Astrocyte of the cerebellum (primary cell): ENCODE data around the gene CPEB4.

ENCODE experiments used
- DNase-seq: peaks from one replicate; pipeline ENCODE4 v3.0.0-alpha.2; 2011; ENCODE audit warnings: low read depth
- H3K4me3 ChIP-seq: 2 replicates; pipeline ENCODE4 v1.5.1; 2011; ENCODE audit warnings: mild to moderate bottlenecking, low read depth, low read length, moderate library complexity
- in situ Hi-C: cut with HindIII; loops from 2 replicates; pipeline ENCODE4 v1.10.0; 2017; ENCODE audit warnings: low sequenced_read_pairs
- TF ChIP-seq, protein P1 (sequence below): IDR thresholded peaks from 2 replicates; pipeline ENCODE4 v1.5.1; 2012; ENCODE audit warnings: low read length, low read depth, moderate library complexity, mild to moderate bottlenecking; ENCODE audit errors: missing control alignments

Gene CPEB4

DNA sequence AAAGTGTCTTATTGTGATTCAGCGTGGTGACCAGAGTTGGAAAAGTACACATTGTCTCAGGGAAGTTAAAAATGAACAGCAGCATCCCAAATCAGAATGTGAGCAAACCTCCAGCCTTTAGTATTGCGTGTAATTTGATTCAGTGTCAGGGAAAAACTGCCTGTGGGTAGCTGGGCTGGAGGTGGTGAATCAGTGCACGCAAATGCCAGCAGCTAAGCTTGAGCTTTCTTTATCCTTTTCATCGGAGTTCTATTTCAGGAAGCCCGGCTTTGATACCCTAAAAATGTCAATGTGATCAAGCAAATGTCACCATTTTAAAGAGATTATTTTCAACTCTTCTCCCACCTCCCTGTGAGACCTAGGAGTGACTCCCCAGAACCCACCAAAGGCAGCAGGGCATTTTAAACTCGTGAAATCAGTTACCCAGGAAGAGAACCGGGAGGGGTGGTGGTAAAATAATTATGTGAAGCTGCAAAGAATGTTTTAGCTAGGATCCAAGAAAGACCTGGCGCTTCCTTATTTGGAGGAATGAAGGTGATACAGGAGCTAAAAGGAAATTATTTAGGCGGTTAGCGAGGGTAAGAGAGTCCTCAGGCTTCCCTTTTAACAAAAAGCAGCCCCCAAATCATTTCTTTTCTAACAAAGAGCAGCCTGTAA, 75.2 kb downstream of the CPEB4 start:
- in situ Hi-C loops = no loop called here
- H3K4me3 ChIP-seq = peak overlapping the region; percentile 23
- DNase-seq = peak; percentile 35
- TF ChIP-seq, protein P1, sequence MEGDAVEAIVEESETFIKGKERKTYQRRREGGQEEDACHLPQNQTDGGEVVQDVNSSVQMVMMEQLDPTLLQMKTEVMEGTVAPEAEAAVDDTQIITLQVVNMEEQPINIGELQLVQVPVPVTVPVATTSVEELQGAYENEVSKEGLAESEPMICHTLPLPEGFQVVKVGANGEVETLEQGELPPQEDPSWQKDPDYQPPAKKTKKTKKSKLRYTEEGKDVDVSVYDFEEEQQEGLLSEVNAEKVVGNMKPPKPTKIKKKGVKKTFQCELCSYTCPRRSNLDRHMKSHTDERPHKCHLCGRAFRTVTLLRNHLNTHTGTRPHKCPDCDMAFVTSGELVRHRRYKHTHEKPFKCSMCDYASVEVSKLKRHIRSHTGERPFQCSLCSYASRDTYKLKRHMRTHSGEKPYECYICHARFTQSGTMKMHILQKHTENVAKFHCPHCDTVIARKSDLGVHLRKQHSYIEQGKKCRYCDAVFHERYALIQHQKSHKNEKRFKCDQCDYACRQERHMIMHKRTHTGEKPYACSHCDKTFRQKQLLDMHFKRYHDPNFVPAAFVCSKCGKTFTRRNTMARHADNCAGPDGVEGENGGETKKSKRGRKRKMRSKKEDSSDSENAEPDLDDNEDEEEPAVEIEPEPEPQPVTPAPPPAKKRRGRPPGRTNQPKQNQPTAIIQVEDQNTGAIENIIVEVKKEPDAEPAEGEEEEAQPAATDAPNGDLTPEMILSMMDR = no peak

DNA sequence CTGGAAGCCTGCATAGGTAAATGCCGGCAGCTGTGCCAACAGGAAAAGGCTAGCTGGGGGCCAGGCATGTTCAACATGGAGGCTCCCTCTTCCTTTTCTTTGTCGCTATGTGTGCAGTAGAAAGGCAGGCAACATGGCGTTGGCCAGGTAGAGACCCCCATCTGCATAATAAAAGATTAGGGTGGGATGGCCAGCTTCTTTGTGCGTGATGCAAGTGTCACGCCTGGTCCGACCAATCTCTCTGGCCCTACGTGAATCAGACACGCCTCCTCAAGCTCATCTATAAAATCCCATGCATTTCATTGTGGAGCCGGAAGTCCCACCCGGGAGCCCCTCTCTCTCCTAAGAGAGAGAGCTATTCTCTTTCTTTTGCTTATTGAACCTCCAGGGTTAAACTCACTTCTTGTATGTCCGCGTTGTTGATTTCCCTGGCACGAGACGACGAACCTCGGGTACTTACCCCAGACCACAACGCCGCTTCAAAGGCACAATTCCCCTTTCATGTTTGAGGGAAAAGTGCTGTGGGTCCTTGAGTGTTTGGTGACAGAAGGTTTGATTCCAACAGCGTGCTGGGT, 75.8 kb downstream of the CPEB4 start:
- no peak for DNase-seq
- in situ Hi-C loops = no loop called here
- H3K4me3 ChIP-seq = peak overlapping the region; percentile 23
- TF ChIP-seq, protein P1 = no peak

DNA sequence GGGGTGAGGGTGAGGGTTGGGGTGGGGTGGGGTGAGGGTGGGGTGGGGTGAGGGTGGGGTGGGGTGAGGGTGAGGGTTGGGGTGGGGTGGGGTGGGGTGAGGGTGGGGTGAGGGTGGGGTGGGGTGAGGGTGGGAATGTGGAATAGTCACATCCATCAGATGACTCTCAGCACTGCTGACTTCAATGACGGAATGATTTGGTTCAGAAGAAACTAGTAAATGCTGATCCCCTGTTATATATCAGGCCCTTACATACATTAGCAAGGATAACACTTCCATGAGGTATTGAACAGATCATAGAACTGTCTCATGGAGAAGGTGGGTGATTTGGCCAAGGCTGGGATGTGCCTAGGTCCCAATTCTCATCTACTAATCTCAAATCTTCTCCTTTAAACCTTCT, 76.4 kb downstream of the CPEB4 start:
- DNase-seq = no peak
- in situ Hi-C loops = no loop called here
- TF ChIP-seq, protein P1 = no peak
- no peak overlapping the region for H3K4me3 ChIP-seq

DNA sequence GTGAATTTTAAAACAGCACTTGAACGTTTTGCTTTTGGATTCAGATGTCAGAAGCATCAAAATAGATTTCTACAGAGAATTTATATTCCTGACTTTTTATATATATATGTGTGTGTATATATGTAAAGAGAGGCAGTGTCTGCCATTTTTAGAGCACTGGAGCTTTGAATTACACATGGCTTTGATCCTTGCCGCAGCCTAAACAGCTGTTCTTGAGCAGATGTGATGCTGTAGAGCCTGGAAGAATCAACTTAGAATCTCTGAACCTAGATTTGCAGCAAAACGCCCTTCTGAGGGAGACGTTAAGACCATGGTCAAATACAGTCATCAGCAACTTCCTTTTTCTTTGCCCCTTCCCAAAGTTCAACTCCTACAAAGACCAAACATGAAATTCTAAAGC, 79.1 kb downstream of the CPEB4 start:
- in situ Hi-C loops = no loop called here
- no peak overlapping the region for H3K4me3 ChIP-seq
- no peak for DNase-seq
- TF ChIP-seq, protein P1 = no peak

DNA sequence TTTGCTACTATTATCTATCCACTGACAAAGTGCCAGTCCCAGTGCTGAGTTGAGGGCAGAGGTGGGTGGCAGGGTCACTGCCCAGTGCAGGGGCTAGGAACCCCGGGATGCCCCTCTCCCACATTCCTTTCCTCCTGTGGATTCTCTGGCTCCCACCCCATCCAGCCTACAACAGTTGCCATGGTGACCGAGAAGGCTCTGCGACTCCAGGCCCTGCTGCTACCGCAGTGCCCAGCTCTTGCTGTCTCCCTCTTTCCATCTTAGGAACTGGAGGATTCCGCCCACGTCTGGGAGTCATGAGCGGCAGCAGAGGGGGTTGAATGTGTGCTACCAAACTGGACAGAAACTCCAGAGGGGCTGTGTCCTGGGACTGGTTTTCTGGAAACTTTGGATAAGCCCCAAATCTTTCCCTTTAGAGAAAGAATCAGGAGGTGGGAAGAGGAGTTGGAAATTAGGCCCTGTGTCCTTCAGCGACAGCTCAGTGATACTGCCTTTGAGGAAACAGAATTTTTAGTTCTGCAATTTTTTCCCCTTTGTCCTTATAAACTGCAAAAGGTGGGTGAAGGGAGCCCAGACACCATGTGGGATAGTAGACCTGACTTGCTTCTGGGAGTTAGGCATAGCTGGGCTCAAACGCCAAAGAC, 80.1 kb downstream of the CPEB4 start:
- TF ChIP-seq, protein P1 = no peak
- no peak overlapping the region for H3K4me3 ChIP-seq
- no peak for DNase-seq
- in situ Hi-C loops = no loop called here

DNA sequence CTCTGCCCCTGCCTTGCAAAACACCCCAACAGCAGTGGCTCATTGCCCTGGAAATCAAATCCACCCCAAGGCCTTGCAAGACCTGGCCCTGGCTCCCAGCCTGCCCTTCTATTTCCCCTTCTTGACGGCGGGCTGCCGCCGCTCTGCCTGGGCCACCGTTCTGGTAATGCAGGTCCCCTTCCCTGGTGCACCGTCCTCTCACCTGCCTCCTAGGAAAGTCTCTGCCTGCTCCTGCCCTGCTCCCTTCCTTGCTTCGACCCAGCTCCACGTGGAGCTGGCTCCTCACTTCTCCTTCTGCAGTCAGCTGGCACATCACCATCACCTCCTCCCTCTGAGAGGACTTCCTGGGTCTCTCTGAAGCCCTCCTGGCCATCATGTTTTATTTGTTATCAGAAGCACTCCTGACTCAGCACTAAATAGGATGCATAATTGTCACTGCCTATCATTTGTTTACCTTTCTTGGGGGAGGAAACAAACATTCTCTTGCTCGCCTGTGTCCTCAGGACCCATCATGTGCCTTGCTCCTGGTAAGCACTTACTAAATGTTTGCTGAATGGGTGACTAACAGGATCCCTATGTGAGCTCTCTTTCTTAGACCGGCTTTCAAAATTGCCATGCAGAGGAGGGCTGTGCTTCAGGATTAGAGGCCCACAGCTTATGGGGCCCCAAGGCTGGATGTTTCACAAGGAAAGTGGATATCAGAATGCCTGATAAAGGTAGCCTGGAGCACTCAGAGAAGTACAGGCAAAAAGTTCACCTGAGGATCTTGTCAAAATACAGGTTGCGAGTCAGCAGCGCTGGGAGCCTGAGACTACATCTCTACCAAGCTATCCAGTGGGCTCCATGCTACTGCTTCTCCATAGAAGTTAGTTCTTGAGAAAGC, 81.3 kb downstream of the CPEB4 start:
- no peak for DNase-seq
- H3K4me3 ChIP-seq = no peak overlapping the region
- in situ Hi-C loops = no loop called here

More for the DNA sequence above, 81.3 kb downstream of the CPEB4 start:
- TF ChIP-seq, protein P1 = no peak
